ENCODE measurements around the gene HS2ST1.
"Not testable (repeated sequence)": the region's sequence is repeated elsewhere in the genome, so short reads cannot be mapped to it uniquely, and the experiment has no call there.

Gene HS2ST1

GRCh38 chr1:86914601-86914997, at the start of gene HS2ST1:
TSS of gene HS2ST1 (plus strand) at chr1:86914635.
- no peak for DNase-seq (ENCODE audit: low read depth)

GRCh38 chr1:86865973-86866637, 48.3 kb upstream of the HS2ST1 start:
- DNase-seq (ENCODE audit: low read depth), result no peak

- DNase-seq (ENCODE audit: low read depth), result peak; percentile 41
Observed at GRCh38 chr1:86866665-86867064, 47.8 kb upstream of the HS2ST1 start.

GRCh38 chr1:86867278-86867677, 47.2 kb upstream of the HS2ST1 start:
- DNase-seq (ENCODE audit: low read depth), result not testable (repeated sequence)

GRCh38 chr1:86868477-86868876, 46.0 kb upstream of the HS2ST1 start:
- no peak for DNase-seq (ENCODE audit: low read depth)

- no peak for DNase-seq (ENCODE audit: low read depth)
Observed at GRCh38 chr1:86871001-86871400, 43.4 kb upstream of the HS2ST1 start.

- DNase-seq (ENCODE audit: low read depth), result no peak
Observed at GRCh38 chr1:86872086-86872485, 42.3 kb upstream of the HS2ST1 start.

- DNase-seq (ENCODE audit: low read depth), result no peak
Observed at GRCh38 chr1:86875722-86876121, 38.7 kb upstream of the HS2ST1 start.

- no peak for DNase-seq (ENCODE audit: low read depth)
Observed at GRCh38 chr1:86887479-86888162, 26.8 kb upstream of the HS2ST1 start.

GRCh38 chr1:86888327-86888726, 26.1 kb upstream of the HS2ST1 start:
- DNase-seq (ENCODE audit: low read depth), result no peak

- DNase-seq (ENCODE audit: low read depth), result not testable (repeated sequence)
Observed at GRCh38 chr1:86899401-86899800, 15.0 kb upstream of the HS2ST1 start.

- DNase-seq (ENCODE audit: low read depth), result no peak
Observed at GRCh38 chr1:86905875-86906274, 8.6 kb upstream of the HS2ST1 start.

- no peak for DNase-seq (ENCODE audit: low read depth)
Observed at GRCh38 chr1:86906419-86906818, 8.0 kb upstream of the HS2ST1 start.

- no peak for DNase-seq (ENCODE audit: low read depth)
Observed at GRCh38 chr1:86912281-86912900, 2.0 kb upstream of the HS2ST1 start.

- DNase-seq (ENCODE audit: low read depth), result peak; percentile 0
Observed at GRCh38 chr1:86913399-86913895, 988 bp upstream of the HS2ST1 start.

GRCh38 chr1:86913896-86914600, 387 bp upstream of the HS2ST1 start, which contains the start of gene SELENOF:
TSS of gene SELENOF (minus strand) at chr1:86914126. CDS start at chr1:86914111, 15 bp downstream.
- DNase-seq (ENCODE audit: low read depth), result peak; percentile 100

- DNase-seq (ENCODE audit: low read depth), result peak; percentile 29
Observed at GRCh38 chr1:86914998-86915736, 732 bp downstream of the HS2ST1 start.

GRCh38 chr1:86915737-86916235, 1.4 kb downstream of the HS2ST1 start:
- no peak for DNase-seq (ENCODE audit: low read depth)

GRCh38 chr1:86916752-86917151, 2.3 kb downstream of the HS2ST1 start:
- DNase-seq (ENCODE audit: low read depth), result no peak

GRCh38 chr1:86922445-86922844, 8.0 kb downstream of the HS2ST1 start:
- no peak for DNase-seq (ENCODE audit: low read depth)

GRCh38 chr1:86924324-86924960, 10.0 kb downstream of the HS2ST1 start:
- no peak for DNase-seq (ENCODE audit: low read depth)

All from fibroblast of the conjunctiva (primary cell).